RWPE2 (cell line): ENCODE data around the gene LHFPL3.

Experiments
- ATAC-seq: fragments of 200-7000 bp; cut with Tn5 transposase; 3 replicates; pipeline ENCODE4 v1.9.1; 2021; ENCODE audit warnings: low read depth
- DNase-seq: peaks from one replicate; pipeline ENCODE4 v3.0.0-alpha.2; 2020; ENCODE audit warnings: low spot score
- H3K27ac ChIP-seq: fragments of 450-650 bp; 2 replicates; pipeline ENCODE4 v1.5.1; 2017; ENCODE audit warnings: mild to moderate bottlenecking; ENCODE audit not compliant: poor library complexity, severe bottlenecking
- H3K27me3 ChIP-seq: fragments of 250-450 bp; sonication (Bioruptor Pico); 2 replicates; pipeline ENCODE4 v1.5.1; 2021; ENCODE audit warnings: mild to moderate bottlenecking, moderate library complexity; ENCODE audit not compliant: insufficient read depth, poor library complexity, severe bottlenecking
- H3K36me3 ChIP-seq: fragments of 250-450 bp; sonication (Bioruptor Pico); 2 replicates; pipeline ENCODE4 v1.5.1; 2020; ENCODE audit warnings: low read depth, mild to moderate bottlenecking, moderate library complexity
- H3K4me1 ChIP-seq: fragments of 250-450 bp; sonication (Bioruptor Pico); 2 replicates; pipeline ENCODE4 v1.5.1; 2021; ENCODE audit warnings: mild to moderate bottlenecking, moderate library complexity; ENCODE audit not compliant: insufficient read depth, poor library complexity, severe bottlenecking
- H3K4me3 ChIP-seq: fragments of 250-450 bp; sonication (Bioruptor Pico); 2 replicates; pipeline ENCODE4 v1.5.1; 2021; ENCODE audit warnings: mild to moderate bottlenecking, moderate library complexity; ENCODE audit not compliant: severe bottlenecking
- H3K9me3 ChIP-seq: fragments of 250-450 bp; sonication (Bioruptor Pico); 2 replicates; pipeline ENCODE4 v1.5.1; 2021; ENCODE audit warnings: mild to moderate bottlenecking, moderate library complexity; ENCODE audit not compliant: severe bottlenecking
- CTCF ChIP-seq: fragments of 450-650 bp; IDR thresholded peaks from one replicate; pipeline ENCODE4 v1.5.1; 2017; ENCODE audit warnings: mild to moderate bottlenecking, moderate library complexity; ENCODE audit not compliant: poor library complexity, severe bottlenecking

LHFPL3 gene

GRCh38 chr7:104859754-104860426, 531.5 kb downstream of the LHFPL3 start:
- ATAC-seq (no peak), DNase-seq (no peak)
- peaks cover 10% of the 10 kb centered on the region for H3K27me3 ChIP-seq

DNA sequence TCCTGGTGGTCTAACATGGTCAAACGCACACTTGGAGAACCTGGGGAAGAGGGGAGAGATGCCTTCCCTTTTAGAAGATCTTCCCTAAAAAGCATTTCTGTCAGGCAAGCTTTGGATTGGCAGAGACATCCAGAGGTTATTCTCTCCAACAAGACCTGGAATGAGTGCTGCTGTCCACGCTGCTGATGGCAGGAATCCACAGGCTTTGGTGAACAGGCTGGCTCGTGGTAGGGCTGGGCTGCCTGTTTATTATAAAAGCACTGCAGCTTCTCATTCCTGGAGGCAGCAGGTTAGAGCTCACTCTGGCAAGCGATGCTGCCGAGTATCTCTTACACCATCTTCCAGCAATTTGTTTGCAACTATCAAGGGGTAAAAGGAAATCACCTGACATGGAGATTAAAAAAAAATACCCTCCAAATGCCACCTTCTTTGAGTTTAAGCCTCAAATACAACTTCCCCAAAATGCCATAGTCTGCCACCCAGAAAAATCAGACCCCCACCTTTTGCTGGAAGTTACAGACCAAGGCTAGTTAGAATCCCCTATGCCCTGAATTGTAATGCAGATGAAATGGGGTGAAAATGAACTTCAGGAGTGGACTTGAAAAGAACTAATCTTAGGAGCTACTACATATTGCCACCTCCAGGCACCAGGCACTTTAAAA, 533.5 kb downstream of the LHFPL3 start:
- Histone ChIP-seq H3K9me3 (peaks cover 1% of the 10 kb centered on the region), H3K4me3 (no peak overlapping the region), H3K27me3 (peaks cover 10% of the 10 kb centered on the region), H3K4me1 (no peaks in the 10 kb centered on the region), H3K36me3 (no peaks in the 10 kb centered on the region), H3K27ac (no peak overlapping the region)
- DNase-seq (no peak), ATAC-seq (no peak)
- TF ChIP-seq CTCF, result no peak

More at GRCh38 chr7:104859754-104860426, 531.5 kb downstream of the LHFPL3 start:
- no peaks in the 10 kb centered on the region for H3K36me3 ChIP-seq
- H3K4me1 ChIP-seq, result no peaks in the 10 kb centered on the region
- H3K4me3 ChIP-seq, result no peak overlapping the region
- H3K27ac ChIP-seq, result no peak overlapping the region
- H3K9me3 ChIP-seq, result peaks cover 1% of the 10 kb centered on the region
- no peak for TF ChIP-seq CTCF

DNA sequence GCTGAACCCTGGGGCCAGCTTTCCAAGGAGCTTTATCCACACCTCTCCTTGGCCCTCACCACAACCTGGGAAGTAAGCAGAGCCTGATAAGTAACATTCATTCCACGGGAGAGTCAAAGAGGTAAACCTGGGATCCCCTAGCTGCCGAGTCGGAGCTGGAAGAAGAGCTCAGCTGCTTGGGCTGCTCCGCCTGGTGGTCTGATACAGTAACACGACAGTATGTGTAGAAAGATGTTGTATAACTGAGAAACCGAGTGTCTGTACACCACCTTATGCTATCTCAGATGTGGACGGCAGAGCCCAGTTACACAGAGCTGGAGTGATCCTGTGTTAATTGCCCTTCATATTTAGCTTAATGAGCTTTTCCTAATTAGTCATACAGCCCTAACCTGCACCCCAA, 534.3 kb downstream of the LHFPL3 start:
- DNase-seq (no peak), ATAC-seq (no peak)
- Histone ChIP-seq H3K4me3 (no peak overlapping the region), H3K27me3 (peaks cover 10% of the 10 kb centered on the region), H3K4me1 (no peaks in the 10 kb centered on the region), H3K27ac (no peak overlapping the region), H3K36me3 (no peaks in the 10 kb centered on the region), H3K9me3 (peaks cover 1% of the 10 kb centered on the region)
- peak; percentile 13 for TF ChIP-seq CTCF

DNA sequence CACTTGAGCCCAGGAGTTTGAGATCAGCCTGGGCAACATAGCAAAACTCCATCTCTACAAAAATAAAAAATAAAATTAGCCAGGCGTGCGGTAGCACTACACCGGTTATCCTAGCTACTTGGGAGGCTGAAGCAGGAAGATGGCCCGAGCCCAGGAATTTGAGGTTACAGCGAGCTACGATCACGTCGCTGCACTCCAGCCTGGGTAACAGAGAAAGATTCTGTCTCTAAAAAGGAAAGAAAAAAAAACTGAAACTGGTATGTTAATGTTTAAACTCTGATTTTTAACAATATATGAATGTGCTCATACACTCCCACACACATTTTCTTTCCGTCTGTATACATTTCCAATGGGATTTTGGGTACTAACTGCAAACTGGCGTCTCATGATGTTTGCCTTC, 545.0 kb downstream of the LHFPL3 start:
- Histone ChIP-seq H3K4me3 (no peak overlapping the region), H3K36me3 (no peaks in the 10 kb centered on the region), H3K27me3 (no peaks in the 10 kb centered on the region), H3K27ac (no peak overlapping the region), H3K9me3 (no peaks in the 10 kb centered on the region), H3K4me1 (no peaks in the 10 kb centered on the region)
- ATAC-seq, result no peak
- no peak for TF ChIP-seq CTCF
- no peak for DNase-seq

GRCh38 chr7:104878577-104878976, 550.2 kb downstream of the LHFPL3 start:
- H3K4me3 ChIP-seq, result no peak overlapping the region
- DNase-seq, result no peak
- no peaks in the 10 kb centered on the region for H3K9me3 ChIP-seq
- no peak for ATAC-seq
- H3K4me1 ChIP-seq, result no peaks in the 10 kb centered on the region
- no peak for TF ChIP-seq CTCF
- no peaks in the 10 kb centered on the region for H3K36me3 ChIP-seq
- H3K27me3 ChIP-seq, result no peaks in the 10 kb centered on the region
- no peak overlapping the region for H3K27ac ChIP-seq
